Thyroid gland (tissue), 4 donors: ENCODE results near the gene CAST. TPM values are rescaled to one million over a fixed set of nuclear protein-coding genes. Genes with fewer than 3 reads are reported as not detected.

Experiments used
- DNase-seq, 2 donors: peaks; one replicate each; pipeline ENCODE4 v3.0.0-alpha.2; 2019
- H3K27ac ChIP-seq, 3 donors: fragments of 200-600 bp; sonication (generic); 1 replicate in 2 of 3; 2 replicates in 1 of 3; pipeline ENCODE4 v1.5.1; 2016 to 2019; ENCODE audit warnings: mild to moderate bottlenecking in 1 of 3, moderate library complexity in 1 of 3
- H3K27me3 ChIP-seq: fragments of 200-600 bp; sonication (generic); one replicate; pipeline ENCODE4 v1.5.1; 2019
- H3K36me3 ChIP-seq, 2 donors: fragments of 200-600 bp; sonication (generic); one replicate each; pipeline ENCODE4 v1.5.1; 2016 to 2019
- H3K4me1 ChIP-seq, 2 donors: fragments of 200-600 bp; sonication (generic); one replicate each; pipeline ENCODE4 v1.5.1; 2017 to 2019
- H3K4me3 ChIP-seq, 3 donors: fragments of 200-600 bp; sonication (generic); replicated peaks in 1 of 3; 1 replicate in 2 of 3; 2 replicates in 1 of 3; pipeline ENCODE4 v1.5.1; 2016; ENCODE audit warnings: mild to moderate bottlenecking in 1 of 3
- H3K9me3 ChIP-seq: fragments of 200-600 bp; sonication (generic); one replicate; pipeline ENCODE4 v1.5.1; 2017
- CTCF ChIP-seq, 6 experiments: fragments of 200-600 bp in 3 of 6; fragments of 450-650 bp in 3 of 6; sonication (generic) in 3 of 6; IDR thresholded peaks; one replicate each; pipeline ENCODE4 v1.5.1; 2016 to 2019; ENCODE audit warnings: antibody characterized with exemption in 6 of 6, mild to moderate bottlenecking in 2 of 6, inconsistent platforms in 1 of 6, moderate library complexity in 1 of 6
- POLR2A ChIP-seq, 2 donors: fragments of 450-650 bp; IDR thresholded peaks; one replicate each; pipeline ENCODE4 v1.6.1; 2017; ENCODE audit warnings: antibody characterized with exemption in 2 of 2, mild to moderate bottlenecking in 2 of 2, moderate library complexity in 1 of 2
- WGBS, 2 donors: methylation state at CpG; one replicate each; pipeline ENCODE4 v1.1.5; 2017; 5-methylcytosine and 5-hydroxymethylcytosine counted together
- intact Hi-C: fragments of 100-400 bp; cut with DNase I; formaldehyde crosslinking; loops from one replicate; pipeline ENCODE4 v1.15.1; 2023
- total RNA-seq, 4 donors: library from RNA; depleted of rRNA; stranded (reverse); fragments of >200 nt; gene quantifications; one replicate each; pipeline ENCODE4 v1.2.3, GENCODE V29; 2016

CAST gene
- total RNA-seq, 4 donors from 2014 or later: 177 to 278 (median 236) TPM

GRCh38 chr5:96771395-96771794 is 109.2 kb downstream of the CAST start:
- Histone ChIP-seq H3K4me1 (no peaks in the 10 kb centered on the region), H3K4me3 (no peak overlapping the region), H3K27me3 (no peaks in the 10 kb centered on the region), H3K9me3 (no peaks in the 10 kb centered on the region), H3K27ac (no peak overlapping the region), H3K36me3 (peaks cover 65 to 67% of the 10 kb centered on the region in 2 donors)
- intact Hi-C loops: no loop called here
- TF ChIP-seq CTCF (IDR thresholded peaks at IDR 0.05): no peak
- no peak for TF ChIP-seq POLR2A (IDR thresholded peaks at IDR 0.05)
- 76 to 83% methylated on average over 1 of the region's 1 CpG for WGBS, 2 donors
- DNase-seq: no peak

GRCh38 chr5:96772111-96772510 is 109.9 kb downstream of the CAST start:
- 61 to 63% methylated on average over 1 of the region's 1 CpG for WGBS, 2 donors
- Histone ChIP-seq H3K9me3 (no peaks in the 10 kb centered on the region), H3K36me3 (peaks cover 58 to 60% of the 10 kb centered on the region in 2 donors), H3K4me1 (no peaks in the 10 kb centered on the region), H3K27ac (no peak overlapping the region), H3K4me3 (no peak overlapping the region), H3K27me3 (no peaks in the 10 kb centered on the region)
- TF ChIP-seq POLR2A (IDR thresholded peaks at IDR 0.05) (no peak), CTCF (IDR thresholded peaks at IDR 0.05) (no peak)
- no peak for DNase-seq
- intact Hi-C loops: no loop called here

GRCh38 chr5:96772542-96772941 is 110.4 kb downstream of the CAST start:
- intact Hi-C loops: no loop called here
- Histone ChIP-seq H3K27me3 (no peaks in the 10 kb centered on the region), H3K9me3 (no peaks in the 10 kb centered on the region), H3K4me1 (no peaks in the 10 kb centered on the region), H3K27ac (no peak overlapping the region), H3K4me3 (no peak overlapping the region), H3K36me3 (peaks cover 55 to 57% of the 10 kb centered on the region in 2 donors)
- TF ChIP-seq CTCF (IDR thresholded peaks at IDR 0.05) (no peak), POLR2A (IDR thresholded peaks at IDR 0.05) (no peak)
- DNase-seq: no peak

GRCh38 chr5:96775050-96775449 is 112.9 kb downstream of the CAST start:
- H3K9me3 ChIP-seq: no peaks in the 10 kb centered on the region
- H3K27me3 ChIP-seq: no peaks in the 10 kb centered on the region
- no peak overlapping the region for H3K4me3 ChIP-seq
- intact Hi-C loops: no loop called here
- peaks cover 39 to 46% of the 10 kb centered on the region in 2 donors for H3K36me3 ChIP-seq
- DNase-seq: no peak
- TF ChIP-seq POLR2A (IDR thresholded peaks at IDR 0.05): no peak
- TF ChIP-seq CTCF (IDR thresholded peaks at IDR 0.05): no peak
- no peak overlapping the region for H3K27ac ChIP-seq
- no peaks in the 10 kb centered on the region for H3K4me1 ChIP-seq
- WGBS, 2 donors: 95 to 98% methylated on average over 2 of the region's 2 CpGs

GRCh38 chr5:96775689-96776088 is 113.5 kb downstream of the CAST start:
- 96 to 97% methylated on average over 11 of the region's 11 CpGs for WGBS, 2 donors
- Histone ChIP-seq H3K9me3 (no peaks in the 10 kb centered on the region), H3K4me1 (no peaks in the 10 kb centered on the region), H3K36me3 (peaks cover 33 to 40% of the 10 kb centered on the region in 2 donors), H3K27me3 (no peaks in the 10 kb centered on the region), H3K27ac (no peak overlapping the region), H3K4me3 (no peak overlapping the region)
- TF ChIP-seq POLR2A (IDR thresholded peaks at IDR 0.05) (no peak), CTCF (IDR thresholded peaks at IDR 0.05) (no peak)
- no peak for DNase-seq
- intact Hi-C loops: no loop called here
